UCSD-AML1 (cell line): ENCODE measurements around the gene MDM2.

Experiments used
- DNase-seq: peaks from one replicate; lab custom pipeline; 2025; ENCODE audit not compliant: unreplicated experiment; lab: John Stamatoyannopoulos, UW

The MDM2 gene

GRCh38 chr12:68871396-68871795 lies 63.4 kb downstream of the MDM2 start:
- DNase-seq, result no peak

GRCh38 chr12:68871921-68872320 lies 63.9 kb downstream of the MDM2 start:
- peak; percentile 13 for DNase-seq

- no peak for DNase-seq
These were observed 65.3 kb downstream of the MDM2 start for GRCh38 chr12:68873316-68873715.

GRCh38 chr12:68876461-68876860 lies 68.5 kb downstream of the MDM2 start:
- DNase-seq, result peak; percentile 45

- no peak for DNase-seq
These were observed 69.6 kb downstream of the MDM2 start for GRCh38 chr12:68877583-68877982.

- no peak for DNase-seq
These were observed 70.3 kb downstream of the MDM2 start for GRCh38 chr12:68878283-68878682.

- DNase-seq, result no peak
These were observed 70.9 kb downstream of the MDM2 start for GRCh38 chr12:68878846-68879245.

- no peak for DNase-seq
These were observed 72.8 kb downstream of the MDM2 start for GRCh38 chr12:68880660-68881325.

GRCh38 chr12:68882251-68882964 lies 74.4 kb downstream of the MDM2 start:
- no peak for DNase-seq

- no peak for DNase-seq
These were observed 75.2 kb downstream of the MDM2 start for GRCh38 chr12:68883151-68883550.

- no peak for DNase-seq
These were observed 76.3 kb downstream of the MDM2 start for GRCh38 chr12:68884251-68884650.

GRCh38 chr12:68885381-68885780 lies 77.4 kb downstream of the MDM2 start:
- no peak for DNase-seq

- DNase-seq, result no peak
These were observed 78.9 kb downstream of the MDM2 start for GRCh38 chr12:68886636-68887572.

GRCh38 chr12:68887641-68888040 lies 79.7 kb downstream of the MDM2 start:
- no peak for DNase-seq

GRCh38 chr12:68888243-68888642 lies 80.3 kb downstream of the MDM2 start:
- DNase-seq, result no peak

- DNase-seq, result no peak
These were observed 82.7 kb downstream of the MDM2 start for GRCh38 chr12:68890701-68891113.

- no peak for DNase-seq
These were observed 83.2 kb downstream of the MDM2 start for GRCh38 chr12:68891141-68891540.

GRCh38 chr12:68893201-68893600 lies 85.2 kb downstream of the MDM2 start:
- no peak for DNase-seq

- no peak for DNase-seq
These were observed 85.8 kb downstream of the MDM2 start for GRCh38 chr12:68893741-68894140.

- no peak for DNase-seq
These were observed 86.4 kb downstream of the MDM2 start for GRCh38 chr12:68894276-68894855.

- no peak for DNase-seq
These were observed 89.0 kb downstream of the MDM2 start for GRCh38 chr12:68896881-68897540.
